ENCODE results near the gene ALG9.

- no peak for TF ChIP-seq CTCF (IDR thresholded peaks at IDR 0.05)
- TF ChIP-seq POLR2A (IDR thresholded peaks at IDR 0.05): no peak
These were observed 33.3 kb downstream of the ALG9 start for GRCh38 chr11:111838054-111838453.

Measured in thyroid gland (tissue), 4 donors.